ENCODE measurements around the gene SRRM5.
A peak's percentile ranks its signal among the peaks of the same experiment; 100 is the strongest.
"Not testable (repeated sequence)": the region's sequence is repeated elsewhere in the genome, so short reads cannot be mapped to it uniquely, and the experiment has no call there.

The SRRM5 gene

GRCh38 chr19:43591904-43592772 lies 19.8 kb upstream of the SRRM5 start:
- no peak for DNase-seq (ENCODE audit: extremely low read depth in 1 of 2, low read depth in 1 of 2)

DNA sequence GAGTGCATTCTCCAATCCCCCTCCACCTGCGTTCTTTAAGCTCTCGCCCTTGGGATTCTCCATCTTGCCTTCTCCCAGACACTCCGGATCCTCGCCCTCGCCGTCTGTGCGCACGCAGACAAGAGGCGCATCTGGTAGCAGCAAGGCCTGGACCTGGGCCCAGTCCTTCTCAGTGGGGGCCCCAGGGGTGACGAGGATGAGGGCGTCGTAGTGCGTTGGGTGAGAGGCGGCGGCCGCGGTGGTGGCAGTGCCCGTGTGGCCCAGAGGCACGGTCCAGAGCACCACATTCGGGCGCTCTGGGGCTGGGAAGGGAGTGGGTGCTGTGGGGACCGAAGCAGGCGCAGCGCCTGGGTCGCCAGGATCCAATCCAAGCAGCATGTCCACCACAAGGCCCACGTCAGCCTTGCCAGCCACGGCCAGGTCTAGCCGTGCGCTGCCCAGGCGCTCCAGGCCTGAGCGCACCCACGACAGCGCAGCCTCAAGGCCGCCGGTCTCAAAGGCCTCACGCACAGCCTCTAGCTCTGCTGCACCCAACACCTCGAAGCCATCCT lies 19.0 kb upstream of the SRRM5 start:
- DNase-seq (ENCODE audit: extremely low read depth in 1 of 2, low read depth in 1 of 2) = no peak

DNA sequence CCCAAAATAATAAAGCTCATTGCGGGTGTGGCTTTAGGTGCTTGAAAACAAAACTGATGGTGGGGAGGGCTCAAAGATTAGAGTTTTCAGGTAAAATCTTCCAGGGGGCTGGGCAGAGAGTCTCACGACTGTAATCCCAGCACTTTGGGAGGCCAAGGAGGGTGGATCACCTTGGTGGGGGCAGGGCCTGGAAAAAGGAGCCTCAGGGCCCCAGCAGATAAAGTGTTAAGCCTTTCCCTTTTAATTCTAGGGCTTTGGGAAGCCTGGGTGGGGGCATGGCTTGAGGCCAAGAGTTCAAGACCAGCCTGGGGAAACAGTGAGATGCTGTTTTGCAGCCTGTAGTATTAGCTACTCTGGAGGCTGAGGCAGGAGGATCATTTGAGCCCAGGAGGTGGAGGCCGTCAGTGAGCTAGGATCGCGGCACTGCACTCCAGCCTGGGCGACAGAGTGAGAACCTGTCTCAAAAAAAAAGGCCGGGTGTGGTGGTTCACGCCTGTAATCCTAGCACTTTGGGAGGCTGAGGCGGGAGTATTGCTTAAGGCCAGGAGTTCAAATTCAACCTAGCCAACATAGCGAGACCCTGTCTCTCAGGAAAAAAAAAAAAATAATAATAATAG lies 17.7 kb upstream of the SRRM5 start:
- DNase-seq (ENCODE audit: extremely low read depth in 1 of 2, low read depth in 1 of 2) = no peak

- peak in 1 of 2 donors; percentile 57 for DNase-seq (ENCODE audit: extremely low read depth in 1 of 2, low read depth in 1 of 2)
Observed at GRCh38 chr19:43594710-43595604, 16.9 kb upstream of the SRRM5 start.

GRCh38 chr19:43595605-43595998 lies 16.3 kb upstream of the SRRM5 start:
- DNase-seq (ENCODE audit: extremely low read depth in 1 of 2, low read depth in 1 of 2) = no peak

- peak; percentile 100 for DNase-seq (ENCODE audit: extremely low read depth in 1 of 2, low read depth in 1 of 2)
Observed at GRCh38 chr19:43595999-43596841, 15.7 kb upstream of the SRRM5 start, which contains the start of the genes IRGQ and ZNF576. TSS of gene IRGQ (minus strand) at chr19:43596134. CDS start at chr19:43595338, 796 bp downstream. TSS of gene ZNF576 (plus strand) at chr19:43596595. CDS start at chr19:43597109, 514 bp downstream.

DNA sequence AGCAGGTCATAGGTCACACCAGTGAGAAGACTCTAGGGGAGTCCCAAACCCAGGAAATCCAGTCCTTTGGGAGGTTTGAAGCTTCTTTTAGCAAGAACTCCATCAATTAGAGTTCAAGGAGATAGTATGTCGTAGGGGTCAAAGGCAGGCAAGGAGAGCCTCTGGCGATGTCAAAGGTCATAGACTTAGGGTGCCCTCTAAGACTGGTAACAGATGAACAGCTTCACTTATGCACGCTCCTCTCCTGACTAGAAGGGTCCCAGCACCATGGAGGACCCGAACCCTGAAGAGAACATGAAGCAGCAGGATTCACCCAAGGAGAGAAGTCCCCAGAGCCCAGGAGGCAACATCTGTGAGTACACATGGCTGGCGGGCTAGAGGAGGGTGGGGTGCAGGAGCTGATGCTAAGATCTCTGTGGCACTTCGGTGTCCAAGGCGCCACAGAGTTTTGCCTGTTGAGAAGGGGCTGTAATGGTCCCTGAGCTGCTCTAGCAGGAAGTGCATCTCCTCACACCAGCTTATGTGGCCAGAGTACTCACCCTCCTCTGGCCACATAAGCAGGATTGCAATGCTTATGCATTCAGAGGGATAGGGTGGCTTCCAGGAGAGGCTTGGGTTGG lies 14.9 kb upstream of the SRRM5 start:
- DNase-seq (ENCODE audit: extremely low read depth in 1 of 2, low read depth in 1 of 2) = no peak

- DNase-seq (ENCODE audit: extremely low read depth in 1 of 2, low read depth in 1 of 2) = no peak
Observed at GRCh38 chr19:43597876-43598275, 14.0 kb upstream of the SRRM5 start.

- DNase-seq (ENCODE audit: extremely low read depth in 1 of 2, low read depth in 1 of 2) = no peak
Observed at GRCh38 chr19:43598445-43599240, 13.2 kb upstream of the SRRM5 start.

GRCh38 chr19:43599635-43600295 lies 12.1 kb upstream of the SRRM5 start:
- no peak for DNase-seq (ENCODE audit: extremely low read depth in 1 of 2, low read depth in 1 of 2)

DNA sequence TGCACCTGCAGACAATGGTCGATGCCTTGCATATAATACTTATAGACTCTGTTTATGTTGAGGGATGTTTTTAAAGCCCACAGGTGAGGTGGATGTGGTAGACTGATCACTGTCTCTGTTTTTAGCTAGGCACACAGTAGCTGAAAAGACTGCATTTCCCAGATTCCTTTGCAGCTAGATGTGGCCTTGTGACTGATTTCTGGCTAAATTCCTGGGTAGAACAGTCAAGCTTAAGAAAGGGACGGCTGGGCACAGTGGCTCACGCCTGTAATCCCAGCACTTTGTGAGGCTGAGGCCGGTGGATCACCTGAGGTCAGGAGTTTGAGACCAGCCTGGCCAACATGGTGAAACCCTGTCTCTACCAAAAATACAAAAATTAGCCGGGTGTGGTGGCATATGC lies 11.6 kb upstream of the SRRM5 start:
- not testable (repeated sequence) for DNase-seq (ENCODE audit: extremely low read depth in 1 of 2, low read depth in 1 of 2)

DNA sequence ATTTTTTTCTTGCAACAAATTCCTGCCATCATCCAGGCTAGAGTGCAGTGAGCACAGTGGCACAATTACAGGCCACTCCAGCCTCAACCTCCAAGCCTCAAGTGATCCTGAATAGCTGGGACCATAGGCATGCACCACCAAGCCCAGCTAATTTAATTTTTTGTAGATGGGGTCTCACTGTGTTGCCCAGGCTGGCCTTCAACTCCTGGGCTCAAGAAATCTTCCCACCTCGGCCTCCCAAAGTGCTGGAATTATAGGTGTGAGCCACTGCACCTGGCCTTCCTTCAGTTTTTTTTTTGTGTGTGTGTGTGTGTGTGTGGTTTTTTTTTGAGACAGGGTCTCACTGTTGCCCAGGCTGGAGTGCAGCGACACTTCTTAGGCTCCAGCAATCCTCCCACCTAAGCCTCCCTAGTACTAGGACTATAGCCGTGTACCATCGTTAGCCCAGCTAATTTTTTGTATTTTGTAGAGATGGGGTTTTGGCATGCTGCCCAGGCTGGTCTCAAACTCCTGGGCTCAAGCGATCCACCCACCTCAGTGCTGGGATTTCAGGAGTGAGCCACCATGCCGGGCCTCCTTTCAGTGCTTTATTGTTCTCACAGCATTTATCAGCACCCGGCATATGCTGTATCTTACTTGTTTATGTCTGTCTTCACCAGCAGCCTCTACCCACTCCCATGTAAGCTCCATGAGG lies 5.9 kb upstream of the SRRM5 start:
- DNase-seq (ENCODE audit: extremely low read depth in 1 of 2, low read depth in 1 of 2) = no peak

GRCh38 chr19:43606569-43607229 lies 5.2 kb upstream of the SRRM5 start:
- DNase-seq (ENCODE audit: extremely low read depth in 1 of 2, low read depth in 1 of 2) = no peak

GRCh38 chr19:43607238-43608205 lies 4.4 kb upstream of the SRRM5 start:
- DNase-seq (ENCODE audit: extremely low read depth in 1 of 2, low read depth in 1 of 2) = no peak

DNA sequence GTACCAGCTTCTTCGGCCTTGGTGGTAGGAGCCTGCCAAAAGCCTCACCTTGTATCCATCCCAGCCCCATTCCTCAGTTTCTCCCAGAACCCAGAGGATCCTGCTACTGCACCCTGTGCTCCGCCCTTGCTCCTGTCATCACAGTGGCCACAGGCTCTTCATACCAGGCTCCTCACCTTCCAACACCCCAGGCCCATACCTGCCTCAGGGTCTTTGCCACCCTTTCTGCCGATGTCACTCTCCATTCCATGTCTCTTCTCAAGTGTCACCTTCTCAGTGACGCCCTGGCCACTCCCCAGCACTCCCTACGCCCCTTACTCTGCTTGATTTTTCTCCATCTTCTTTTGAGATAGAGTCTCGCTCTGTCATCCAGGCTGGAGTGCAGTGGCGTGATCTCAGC lies 2.0 kb upstream of the SRRM5 start:
- no peak for DNase-seq (ENCODE audit: extremely low read depth in 1 of 2, low read depth in 1 of 2)

DNA sequence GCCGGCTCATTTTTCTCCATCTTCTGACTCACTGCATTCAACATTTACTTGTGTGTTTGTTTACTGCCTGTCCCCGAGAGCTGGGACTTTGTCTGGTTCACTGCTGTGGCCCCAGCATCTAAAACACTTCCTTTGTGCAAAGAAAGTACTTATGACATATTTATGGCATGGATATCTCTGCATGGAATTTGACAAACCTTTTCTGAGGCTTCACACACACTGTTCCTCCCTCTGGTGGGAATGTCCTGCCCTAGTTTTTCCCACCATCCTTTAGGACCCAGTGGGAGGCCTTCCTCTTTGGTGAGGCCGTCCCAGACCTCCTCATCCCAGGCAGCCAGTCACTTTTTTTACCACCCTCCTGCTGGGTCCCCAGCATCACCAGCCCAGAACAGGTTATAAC lies 1.4 kb upstream of the SRRM5 start:
- DNase-seq (ENCODE audit: extremely low read depth in 1 of 2, low read depth in 1 of 2) = no peak

Data from activated CD8-positive, alpha-beta memory T cell treated with anti-CD3 and anti-CD28 coated beads for 1 hour (primary cell).